Tibial nerve (tissue), 4 donors: ENCODE measurements around the gene KIF12.

Source experiments
- CTCF ChIP-seq, 5 experiments: fragments of 200-600 bp in 3 of 5; fragments of 450-650 bp in 2 of 5; sonication (generic) in 3 of 5; IDR thresholded peaks; one replicate each; pipeline ENCODE4 v1.5.1; 2016 to 2019; ENCODE audit warnings: antibody characterized with exemption in 5 of 5, mild to moderate bottlenecking in 3 of 5, moderate library complexity in 2 of 5
- EP300 ChIP-seq, 2 donors: sonication (generic); formaldehyde crosslinking; IDR thresholded peaks; one replicate each; pipeline ENCODE4 v1.6.1; 2017; ENCODE audit warnings: antibody characterized with exemption in 2 of 2, mild to moderate bottlenecking in 1 of 2
- POLR2A ChIP-seq, 2 donors: fragments of 450-650 bp; IDR thresholded peaks; one replicate each; pipeline ENCODE4 v1.6.1; 2017; ENCODE audit warnings: antibody characterized with exemption in 2 of 2, mild to moderate bottlenecking in 2 of 2, moderate library complexity in 2 of 2

DNA sequence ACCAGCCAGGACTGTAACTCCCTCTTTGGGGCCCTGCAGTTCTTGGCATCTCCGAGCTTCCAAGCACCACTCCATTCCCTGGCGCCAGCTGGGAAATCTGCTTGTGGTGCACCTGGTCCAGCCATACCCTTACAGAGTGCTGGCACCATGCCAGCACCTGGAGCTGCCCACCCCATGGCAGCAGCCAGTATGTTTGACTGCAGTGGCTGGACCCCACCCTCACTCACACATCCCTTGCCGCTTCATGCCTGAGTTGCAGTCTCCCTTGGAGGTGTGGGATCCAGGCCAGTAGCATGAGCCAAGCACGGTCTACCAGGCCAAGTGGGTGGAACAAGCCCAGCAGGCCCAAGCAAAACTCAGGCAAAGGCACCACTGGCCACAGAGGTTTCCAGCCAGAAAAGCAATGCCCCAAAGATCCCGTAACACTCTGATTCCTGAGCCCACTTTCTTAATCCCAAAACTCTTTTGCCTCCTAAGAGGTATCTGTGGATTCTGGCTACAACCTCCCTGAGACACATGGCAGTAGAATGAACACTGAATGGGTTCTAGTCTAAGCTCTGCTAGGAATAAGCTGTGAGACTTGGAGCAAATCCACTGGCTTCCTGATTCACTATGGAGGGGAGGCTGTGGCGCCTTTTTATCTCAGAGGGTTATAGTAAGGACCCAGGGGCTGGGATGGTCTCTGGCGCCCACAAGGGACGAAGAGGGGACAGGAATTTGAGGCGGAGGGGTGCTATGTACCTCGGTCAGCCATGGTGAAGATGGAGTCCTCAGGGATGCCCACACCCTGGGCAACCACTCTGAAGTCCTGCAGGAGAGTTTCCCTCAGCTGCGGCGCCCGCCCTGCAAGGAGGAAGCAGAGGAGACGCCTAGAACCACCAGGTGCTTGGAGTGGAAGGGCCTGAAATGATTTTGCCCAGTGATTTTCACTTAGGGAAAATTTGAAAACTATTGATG is 26.6 kb downstream of the KIF12 start:
- TF ChIP-seq CTCF (IDR thresholded peaks at IDR 0.05) (no peak), POLR2A (IDR thresholded peaks at IDR 0.05) (no peak), EP300 (IDR thresholded peaks at IDR 0.05) (no peak)
